Measurements from ENCODE around the gene DEGS1. TPM values are rescaled to one million over a fixed set of nuclear protein-coding genes. Genes with fewer than 3 reads are reported as not detected.

Gene DEGS1
- total RNA-seq, 2 experiments from 2014 or later = 40.9 to 41.3 TPM

DNA sequence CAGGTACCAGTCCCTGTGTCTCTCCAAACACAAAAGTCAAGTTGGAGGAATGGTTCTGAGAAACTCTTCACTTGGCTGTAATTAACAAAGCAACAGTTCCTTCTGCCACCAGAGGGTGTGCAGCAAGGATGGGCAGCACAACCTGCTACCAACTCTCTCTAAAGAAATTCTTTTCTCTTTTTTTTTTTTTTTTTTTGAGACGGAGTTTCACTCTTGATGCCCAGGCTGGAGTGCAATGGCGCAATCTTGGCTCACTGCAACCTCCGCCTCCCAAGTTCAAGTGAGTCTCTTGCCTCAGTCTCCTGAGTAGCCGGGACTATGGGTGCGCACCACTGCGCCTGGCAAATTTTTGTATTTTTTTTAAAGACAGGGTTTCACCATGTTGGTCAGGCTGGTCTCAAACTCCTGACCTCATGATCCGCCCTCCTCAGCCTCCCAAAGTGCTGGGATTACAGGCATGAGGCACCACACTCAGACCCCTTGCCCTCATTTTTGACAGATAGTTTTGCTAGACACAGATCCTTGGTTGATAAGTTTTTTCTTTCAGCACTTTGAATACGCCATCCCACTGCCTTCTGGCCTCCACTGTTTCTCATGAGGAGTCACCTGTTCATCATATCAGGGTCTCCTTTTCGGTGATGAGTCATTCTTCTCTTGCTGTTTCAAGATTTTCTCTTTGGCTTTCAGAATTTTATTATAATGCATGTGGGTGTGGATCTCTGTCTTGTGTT, 12.1 kb upstream of the DEGS1 start:
- H3K4me3 Mint-ChIP-seq = no peak overlapping the region
- peaks cover 5% of the 10 kb centered on the region for H3K27me3 Mint-ChIP-seq
- H3K4me1 Mint-ChIP-seq = peaks cover 30% of the 10 kb centered on the region
- DNase-seq = no peak
- H3K9me3 Mint-ChIP-seq = peaks cover 12% of the 10 kb centered on the region
- H3K36me3 Mint-ChIP-seq = peaks cover 6% of the 10 kb centered on the region
- H3K27ac Mint-ChIP-seq = no peak overlapping the region

DNA sequence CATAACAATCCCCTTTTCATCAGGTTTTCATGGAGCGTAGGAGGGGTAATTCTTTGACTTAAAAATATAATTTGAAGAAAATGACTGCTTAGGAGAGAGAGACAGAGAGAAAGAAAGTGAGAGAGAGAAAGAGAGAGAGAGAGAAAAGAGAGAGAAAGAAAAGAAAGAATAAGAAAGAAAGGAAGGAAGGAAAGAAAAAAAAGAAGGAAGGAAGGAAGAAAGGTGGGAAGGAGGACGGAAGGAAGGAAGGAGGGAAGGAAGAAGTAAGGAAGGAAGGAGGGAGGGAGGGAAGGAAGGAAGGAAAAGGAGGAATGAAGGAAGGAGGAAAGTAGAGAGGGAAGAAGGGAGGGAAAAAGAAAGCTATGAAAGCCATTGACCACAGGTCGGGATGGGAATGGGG, 10.8 kb upstream of the DEGS1 start:
- H3K9me3 Mint-ChIP-seq = peaks cover 12% of the 10 kb centered on the region
- H3K27me3 Mint-ChIP-seq = peaks cover 6% of the 10 kb centered on the region
- peaks cover 6% of the 10 kb centered on the region for H3K36me3 Mint-ChIP-seq
- DNase-seq = no peak
- no peak overlapping the region for H3K4me3 Mint-ChIP-seq
- no peak overlapping the region for H3K27ac Mint-ChIP-seq
- H3K4me1 Mint-ChIP-seq = peaks cover 31% of the 10 kb centered on the region

- Mint-ChIP-seq H3K36me3 (peaks cover 6% of the 10 kb centered on the region), H3K27me3 (peaks cover 6% of the 10 kb centered on the region), H3K4me3 (no peak overlapping the region), H3K4me1 (peaks cover 31% of the 10 kb centered on the region), H3K9me3 (peaks cover 11% of the 10 kb centered on the region), H3K27ac (no peak overlapping the region)
- DNase-seq = no peak
These were observed 9.5 kb upstream of the DEGS1 start for GRCh38 chr1:224173523-224173922.

GRCh38 chr1:224175617-224176016, 7.4 kb upstream of the DEGS1 start:
- peaks cover 11% of the 10 kb centered on the region for H3K4me1 Mint-ChIP-seq
- peaks cover 6% of the 10 kb centered on the region for H3K36me3 Mint-ChIP-seq
- no peak for DNase-seq
- H3K4me3 Mint-ChIP-seq = no peak overlapping the region
- H3K27me3 Mint-ChIP-seq = peaks cover 6% of the 10 kb centered on the region
- no peak overlapping the region for H3K27ac Mint-ChIP-seq
- H3K9me3 Mint-ChIP-seq = peaks cover 6% of the 10 kb centered on the region

DNA sequence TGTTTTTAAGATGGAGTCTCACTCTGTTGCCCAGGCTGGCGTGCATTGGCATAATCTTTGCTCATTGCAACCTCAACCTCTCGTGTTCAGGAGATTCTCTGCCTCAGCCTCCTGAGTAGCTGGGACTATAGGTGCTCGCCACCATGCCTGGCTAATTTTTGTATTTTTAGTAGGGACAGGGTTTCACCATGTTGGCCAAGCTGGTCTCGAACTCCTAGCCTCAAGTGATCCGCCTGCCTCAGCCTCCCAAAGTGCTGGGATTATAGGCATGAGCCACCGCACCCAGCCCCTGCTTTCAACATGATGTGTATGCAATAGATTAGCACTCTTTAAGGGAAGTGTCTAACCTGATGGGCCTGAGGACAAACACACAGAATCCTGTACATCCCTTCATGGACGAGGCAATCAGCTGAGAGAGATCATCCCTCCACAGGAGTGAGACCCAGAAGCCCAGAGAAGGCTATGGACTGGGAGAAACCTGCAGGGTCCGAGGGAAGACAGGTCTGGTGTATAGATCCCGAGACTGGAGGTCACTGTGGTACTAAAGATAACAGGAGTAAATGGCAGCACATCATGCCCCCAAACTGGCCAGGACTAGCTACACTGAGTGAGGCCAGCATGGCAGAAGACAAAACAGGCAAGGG, 5.6 kb upstream of the DEGS1 start:
- no peaks in the 10 kb centered on the region for H3K9me3 Mint-ChIP-seq
- DNase-seq = no peak
- no peak overlapping the region for H3K27ac Mint-ChIP-seq
- peak overlapping the region; percentile 30 for H3K4me3 Mint-ChIP-seq
- H3K27me3 Mint-ChIP-seq = peaks cover 6% of the 10 kb centered on the region
- H3K36me3 Mint-ChIP-seq = no peaks in the 10 kb centered on the region
- H3K4me1 Mint-ChIP-seq = peaks cover 19% of the 10 kb centered on the region

DNA sequence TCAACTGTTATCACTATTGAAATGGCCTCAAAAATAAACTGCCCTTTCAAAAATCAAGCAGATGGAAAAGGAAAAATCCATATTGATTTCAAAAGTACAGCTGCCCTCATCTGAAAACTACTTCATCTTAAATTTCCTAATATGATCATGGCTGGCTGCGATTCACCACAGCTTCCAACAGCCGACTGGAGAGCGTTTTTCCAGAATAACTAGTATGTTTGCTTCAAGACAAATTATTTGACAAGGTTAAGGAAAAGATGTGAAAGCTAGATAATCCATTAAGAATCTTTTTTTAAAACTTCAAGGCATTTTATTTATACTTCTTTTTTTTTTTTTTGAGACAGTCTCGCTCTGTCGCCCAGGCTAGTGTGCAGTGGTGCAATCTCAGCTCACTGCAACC, 4.1 kb upstream of the DEGS1 start:
- no peaks in the 10 kb centered on the region for H3K9me3 Mint-ChIP-seq
- peaks cover 6% of the 10 kb centered on the region for H3K27me3 Mint-ChIP-seq
- H3K4me1 Mint-ChIP-seq = peaks cover 19% of the 10 kb centered on the region
- H3K36me3 Mint-ChIP-seq = no peaks in the 10 kb centered on the region
- no peak for DNase-seq
- no peak overlapping the region for H3K4me3 Mint-ChIP-seq
- H3K27ac Mint-ChIP-seq = no peak overlapping the region

DNA sequence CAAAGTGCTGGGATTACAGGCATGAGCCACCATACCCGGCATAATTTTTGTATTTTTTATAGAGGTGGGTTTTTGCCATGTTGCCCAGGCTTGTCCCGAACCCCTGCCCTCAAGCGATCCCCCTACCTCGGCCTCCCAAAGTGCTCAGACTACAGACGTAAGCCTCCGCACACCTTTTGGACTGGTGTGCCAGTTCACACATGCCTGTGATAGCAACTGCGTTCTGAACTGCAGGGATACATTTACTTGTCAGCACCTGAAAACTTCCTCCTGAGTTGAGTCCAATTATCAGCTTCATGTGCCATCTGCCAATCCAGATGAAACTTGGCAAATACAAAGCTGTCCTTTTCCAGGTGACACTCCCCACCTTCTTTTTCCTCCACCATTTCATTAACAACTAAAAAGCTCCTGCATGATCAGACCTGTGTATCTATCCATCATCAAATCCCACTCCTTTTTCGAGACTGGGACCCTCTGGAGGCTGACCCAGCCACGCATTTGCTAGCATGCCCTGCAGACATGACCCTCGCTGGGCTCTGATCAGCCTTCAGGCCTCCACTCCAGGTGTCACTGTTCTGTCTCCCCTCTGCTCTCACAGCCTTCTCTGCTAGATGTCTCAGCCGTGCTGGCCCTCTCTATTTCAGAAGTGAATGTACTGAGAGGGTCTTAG, 2.1 kb upstream of the DEGS1 start:
- no peak for DNase-seq
- peaks cover under 1% of the 10 kb centered on the region for H3K27me3 Mint-ChIP-seq
- no peak overlapping the region for H3K4me3 Mint-ChIP-seq
- no peaks in the 10 kb centered on the region for H3K9me3 Mint-ChIP-seq
- no peak overlapping the region for H3K27ac Mint-ChIP-seq
- H3K4me1 Mint-ChIP-seq = peaks cover 31% of the 10 kb centered on the region
- H3K36me3 Mint-ChIP-seq = peaks cover 18% of the 10 kb centered on the region

GRCh38 chr1:224181453-224181810, 1.6 kb upstream of the DEGS1 start:
- Mint-ChIP-seq H3K4me3 (peak overlapping the region; percentile 86), H3K36me3 (peaks cover 21% of the 10 kb centered on the region), H3K27ac (peak overlapping the region; percentile 90), H3K27me3 (no peaks in the 10 kb centered on the region), H3K4me1 (peaks cover 35% of the 10 kb centered on the region), H3K9me3 (no peaks in the 10 kb centered on the region)
- no peak for DNase-seq

GRCh38 chr1:224182057-224182865, 779 bp upstream of the DEGS1 start:
- no peaks in the 10 kb centered on the region for H3K9me3 Mint-ChIP-seq
- H3K4me1 Mint-ChIP-seq = peaks cover 40% of the 10 kb centered on the region
- peak overlapping the region; percentile 86 for H3K4me3 Mint-ChIP-seq
- no peaks in the 10 kb centered on the region for H3K27me3 Mint-ChIP-seq
- H3K27ac Mint-ChIP-seq = peak overlapping the region; percentile 90
- H3K36me3 Mint-ChIP-seq = peaks cover 27% of the 10 kb centered on the region
- DNase-seq = peak; percentile 48

DNA sequence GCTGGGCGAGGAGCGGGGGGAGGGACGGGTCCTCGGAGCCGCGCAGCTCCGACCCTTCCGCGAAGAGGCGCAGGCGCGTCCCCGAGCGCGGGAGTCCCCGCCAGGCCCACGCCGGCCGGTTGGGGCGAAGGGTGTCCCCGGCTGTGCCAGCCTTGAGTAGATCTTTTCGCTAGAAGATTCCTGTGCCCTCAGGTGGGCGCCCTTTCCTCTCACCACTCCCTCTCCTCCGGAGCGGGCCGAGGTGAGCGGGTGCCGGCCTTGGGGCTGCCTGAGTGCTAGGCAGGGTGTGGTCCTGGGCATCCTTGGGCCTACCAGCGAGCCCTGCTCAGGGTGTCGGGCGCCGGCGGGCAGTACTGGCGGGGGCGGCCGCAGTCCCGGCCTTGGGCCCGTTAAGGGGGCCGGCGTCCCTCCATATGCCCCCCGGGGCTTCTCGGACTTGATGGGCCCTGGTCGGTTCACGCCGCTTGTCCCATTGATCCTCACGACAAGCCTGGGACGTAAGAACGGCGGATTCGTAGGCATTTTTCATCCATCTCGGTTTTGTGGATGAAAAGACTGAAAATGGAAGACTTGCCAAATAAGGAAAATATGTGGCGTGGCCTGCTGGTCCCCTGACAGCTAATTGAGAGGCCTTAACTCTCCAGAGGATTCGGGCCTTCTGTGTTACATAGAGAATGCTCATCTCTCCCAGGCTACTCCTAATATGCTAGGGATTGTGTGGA, 712 bp downstream of the DEGS1 start:
- H3K9me3 Mint-ChIP-seq = no peaks in the 10 kb centered on the region
- H3K27me3 Mint-ChIP-seq = no peaks in the 10 kb centered on the region
- H3K4me1 Mint-ChIP-seq = peaks cover 49% of the 10 kb centered on the region
- peak overlapping the region; percentile 92 for H3K4me3 Mint-ChIP-seq
- DNase-seq = peak; percentile 77
- H3K27ac Mint-ChIP-seq = peak overlapping the region; percentile 91
- H3K36me3 Mint-ChIP-seq = peaks cover 35% of the 10 kb centered on the region

GRCh38 chr1:224185208-224185607, 2.2 kb downstream of the DEGS1 start:
- Mint-ChIP-seq H3K27ac (peak overlapping the region; percentile 52), H3K27me3 (no peaks in the 10 kb centered on the region), H3K4me1 (peaks cover 58% of the 10 kb centered on the region), H3K4me3 (peak overlapping the region; percentile 92), H3K36me3 (peaks cover 40% of the 10 kb centered on the region), H3K9me3 (no peaks in the 10 kb centered on the region)
- DNase-seq = no peak

DNA sequence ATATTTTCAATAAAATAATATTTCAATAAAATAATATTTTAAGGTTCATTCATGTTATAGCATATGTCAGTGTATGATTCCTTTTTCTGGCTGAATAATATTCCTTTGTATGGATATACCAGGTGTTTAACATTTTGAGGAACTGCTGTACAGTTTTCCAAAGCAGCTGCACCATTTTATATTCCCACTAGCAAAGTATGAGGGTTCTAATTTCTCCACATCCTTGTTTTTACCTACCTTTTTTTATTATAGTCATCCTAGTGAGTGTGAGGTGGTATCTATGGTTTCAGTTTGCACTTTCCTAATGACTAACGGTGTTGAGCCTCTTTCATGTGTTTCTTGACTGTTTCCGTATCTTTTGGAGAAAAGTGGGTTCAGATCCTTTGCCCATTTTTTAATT, 5.2 kb downstream of the DEGS1 start:
- Mint-ChIP-seq H3K36me3 (peaks cover 50% of the 10 kb centered on the region), H3K27ac (peak overlapping the region; percentile 68), H3K4me1 (peaks cover 50% of the 10 kb centered on the region), H3K4me3 (peak overlapping the region; percentile 5), H3K27me3 (no peaks in the 10 kb centered on the region), H3K9me3 (no peaks in the 10 kb centered on the region)
- no peak for DNase-seq

DNA sequence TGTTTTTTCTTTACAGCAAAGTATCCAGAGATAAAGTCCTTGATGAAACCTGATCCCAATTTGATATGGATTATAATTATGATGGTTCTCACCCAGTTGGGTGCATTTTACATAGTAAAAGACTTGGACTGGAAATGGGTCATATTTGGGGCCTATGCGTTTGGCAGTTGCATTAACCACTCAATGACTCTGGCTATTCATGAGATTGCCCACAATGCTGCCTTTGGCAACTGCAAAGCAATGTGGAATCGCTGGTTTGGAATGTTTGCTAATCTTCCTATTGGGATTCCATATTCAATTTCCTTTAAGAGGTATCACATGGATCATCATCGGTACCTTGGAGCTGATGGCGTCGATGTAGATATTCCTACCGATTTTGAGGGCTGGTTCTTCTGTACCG, 6.5 kb downstream of the DEGS1 start:
- Mint-ChIP-seq H3K27me3 (no peaks in the 10 kb centered on the region), H3K4me3 (no peak overlapping the region), H3K27ac (no peak overlapping the region), H3K4me1 (peaks cover 45% of the 10 kb centered on the region), H3K36me3 (peaks cover 54% of the 10 kb centered on the region), H3K9me3 (no peaks in the 10 kb centered on the region)
- no peak for DNase-seq

DNA sequence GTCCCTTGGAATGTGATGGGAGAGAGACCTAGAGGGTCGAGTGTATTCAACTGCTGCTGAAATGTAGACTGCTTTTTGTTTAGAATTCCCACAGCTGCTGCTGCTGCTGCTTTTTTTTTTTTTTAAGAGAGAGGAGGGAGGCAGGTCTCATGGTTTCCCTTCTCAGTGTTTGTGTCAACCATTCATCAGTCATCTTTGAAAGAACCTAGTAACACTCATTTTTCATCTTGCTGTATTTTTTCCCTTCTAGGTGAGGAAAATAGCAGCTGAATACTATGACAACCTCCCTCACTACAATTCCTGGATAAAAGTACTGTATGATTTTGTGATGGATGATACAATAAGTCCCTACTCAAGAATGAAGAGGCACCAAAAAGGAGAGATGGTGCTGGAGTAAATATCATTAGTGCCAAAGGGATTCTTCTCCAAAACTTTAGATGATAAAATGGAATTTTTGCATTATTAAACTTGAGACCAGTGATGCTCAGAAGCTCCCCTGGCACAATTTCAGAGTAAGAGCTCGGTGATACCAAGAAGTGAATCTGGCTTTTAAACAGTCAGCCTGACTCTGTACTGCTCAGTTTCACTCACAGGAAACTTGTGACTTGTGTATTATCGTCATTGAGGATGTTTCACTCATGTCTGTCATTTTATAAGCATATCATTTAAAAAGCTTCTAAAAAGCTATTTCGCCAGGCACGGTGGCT, 9.2 kb downstream of the DEGS1 start:
- H3K36me3 Mint-ChIP-seq = peaks cover 39% of the 10 kb centered on the region
- no peaks in the 10 kb centered on the region for H3K27me3 Mint-ChIP-seq
- H3K4me1 Mint-ChIP-seq = peaks cover 27% of the 10 kb centered on the region
- H3K27ac Mint-ChIP-seq = peak overlapping the region; percentile 65
- H3K9me3 Mint-ChIP-seq = no peaks in the 10 kb centered on the region
- no peak for DNase-seq
- H3K4me3 Mint-ChIP-seq = no peak overlapping the region
